Measurements from ENCODE around the gene ERP44.

- TF ChIP-seq POLR2AphosphoS5 (IDR thresholded peaks at IDR 0.05; ENCODE audit: low read depth, low read length) (no peak), FOXP2 (optimal IDR thresholded peaks at IDR 0.05; ENCODE audit: borderline replicate concordance, extremely low read depth, extremely low read length, insufficient read depth) (no peak)
- TF ChIP-seq, protein P1, sequence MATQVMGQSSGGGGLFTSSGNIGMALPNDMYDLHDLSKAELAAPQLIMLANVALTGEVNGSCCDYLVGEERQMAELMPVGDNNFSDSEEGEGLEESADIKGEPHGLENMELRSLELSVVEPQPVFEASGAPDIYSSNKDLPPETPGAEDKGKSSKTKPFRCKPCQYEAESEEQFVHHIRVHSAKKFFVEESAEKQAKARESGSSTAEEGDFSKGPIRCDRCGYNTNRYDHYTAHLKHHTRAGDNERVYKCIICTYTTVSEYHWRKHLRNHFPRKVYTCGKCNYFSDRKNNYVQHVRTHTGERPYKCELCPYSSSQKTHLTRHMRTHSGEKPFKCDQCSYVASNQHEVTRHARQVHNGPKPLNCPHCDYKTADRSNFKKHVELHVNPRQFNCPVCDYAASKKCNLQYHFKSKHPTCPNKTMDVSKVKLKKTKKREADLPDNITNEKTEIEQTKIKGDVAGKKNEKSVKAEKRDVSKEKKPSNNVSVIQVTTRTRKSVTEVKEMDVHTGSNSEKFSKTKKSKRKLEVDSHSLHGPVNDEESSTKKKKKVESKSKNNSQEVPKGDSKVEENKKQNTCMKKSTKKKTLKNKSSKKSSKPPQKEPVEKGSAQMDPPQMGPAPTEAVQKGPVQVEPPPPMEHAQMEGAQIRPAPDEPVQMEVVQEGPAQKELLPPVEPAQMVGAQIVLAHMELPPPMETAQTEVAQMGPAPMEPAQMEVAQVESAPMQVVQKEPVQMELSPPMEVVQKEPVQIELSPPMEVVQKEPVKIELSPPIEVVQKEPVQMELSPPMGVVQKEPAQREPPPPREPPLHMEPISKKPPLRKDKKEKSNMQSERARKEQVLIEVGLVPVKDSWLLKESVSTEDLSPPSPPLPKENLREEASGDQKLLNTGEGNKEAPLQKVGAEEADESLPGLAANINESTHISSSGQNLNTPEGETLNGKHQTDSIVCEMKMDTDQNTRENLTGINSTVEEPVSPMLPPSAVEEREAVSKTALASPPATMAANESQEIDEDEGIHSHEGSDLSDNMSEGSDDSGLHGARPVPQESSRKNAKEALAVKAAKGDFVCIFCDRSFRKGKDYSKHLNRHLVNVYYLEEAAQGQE (IDR thresholded peaks at IDR 0.05; ENCODE audit: insufficient read depth in 1 of 2, low read depth in 2 of 2, low read length in 2 of 2): no peak
These were observed 7.1 kb upstream of the ERP44 start for GRCh38 chr9:100105861-100106260.
